H1 (cell line): ENCODE results near the gene ZSCAN30. TPM values are rescaled to one million over a fixed set of nuclear protein-coding genes. Genes with fewer than 3 reads are reported as not detected.

Experiments used
- E2F6 ChIP-seq: IDR thresholded peaks from 2 replicates; pipeline ENCODE4 v1.6.1; 2012; ENCODE audit warnings: inconsistent platforms
- KDM4A ChIP-seq: IDR thresholded peaks from one replicate; pipeline ENCODE4 v1.7.1; 2012; ENCODE audit warnings: low read depth, mild to moderate bottlenecking, moderate library complexity, low read length, inconsistent platforms; ENCODE audit not compliant: severe bottlenecking
- TAF7 ChIP-seq: optimal IDR thresholded peaks from 2 replicates; pipeline ENCODE3; 2011; ENCODE audit warnings: low read depth, mild to moderate bottlenecking, inconsistent platforms, low read length, moderate library complexity, borderline replicate concordance
- TEAD4 ChIP-seq: IDR thresholded peaks from 2 replicates; pipeline ENCODE4 v1.6.1; 2012; ENCODE audit warnings: low read depth, low read length, inconsistent platforms, mixed read lengths
- polyA plus RNA-seq, 7 experiments: library from polyadenylated mRNA; depleted of rRNA in 3 of 7; stranded (reverse) in 5 of 7; unstranded in 2 of 7; fragments of >200 nt in 5 of 7; fragments of 200-250 nt in 2 of 7; gene quantifications; 1 replicate in 5 of 7; 2 replicates in 1 of 7; 4 replicates in 1 of 7; pipeline versions ENCODE4 v1.2.1 to v1.2.3, GENCODE V29; 2011 to 2013; ENCODE audit warnings: missing spikeins in 2 of 7, mixed read lengths in 2 of 7
- total RNA-seq: library from RNA; stranded (reverse); fragmentation: NEBNext Ultra II Directional; extraction: Animal tissue kit (Norgen Biotek cat#: 25700); gene quantifications from 2 replicates; pipeline ENCODE4 v1.2.1, GENCODE V29; 2021

ZSCAN30 gene
- total and polyA plus RNA-seq, 2 of the 8 experiments (the other 6 are each of a cell fraction or from before 2014, with no cell fraction given): 4.4 to 10.3 TPM

GRCh38 chr18:35290094-35290735 is at the start of gene ZSCAN30 (continued):
- TF ChIP-seq E2F6: no peak
- TF ChIP-seq TEAD4: peak; percentile 61
- TF ChIP-seq KDM4A: peak; percentile 36
- TF ChIP-seq TAF7: peak; percentile 49
- TF ChIP-seq, all 59 proteins: peak for 28
